OCI-LY7 (cell line): ENCODE results near the gene NCAM1.

Experiments used
- EZH2phosphoT487 ChIP-seq: fragments of 200-600 bp; sonication (generic); IDR thresholded peaks from 2 replicates; pipeline ENCODE4 v1.6.1; 2018; ENCODE audit warnings: low read depth, borderline replicate concordance, mild to moderate bottlenecking, mixed run types, antibody characterized with exemption, low read length, moderate library complexity, mixed read lengths
- TF ChIP-seq, protein P1 (sequence below): fragments of 200-600 bp; sonication (generic); conservative IDR thresholded peaks from 2 replicates; pipeline ENCODE4 v1.5.1; 2014; ENCODE audit warnings: mild to moderate bottlenecking, antibody characterized with exemption, low read length, moderate library complexity, mixed read lengths

DNA sequence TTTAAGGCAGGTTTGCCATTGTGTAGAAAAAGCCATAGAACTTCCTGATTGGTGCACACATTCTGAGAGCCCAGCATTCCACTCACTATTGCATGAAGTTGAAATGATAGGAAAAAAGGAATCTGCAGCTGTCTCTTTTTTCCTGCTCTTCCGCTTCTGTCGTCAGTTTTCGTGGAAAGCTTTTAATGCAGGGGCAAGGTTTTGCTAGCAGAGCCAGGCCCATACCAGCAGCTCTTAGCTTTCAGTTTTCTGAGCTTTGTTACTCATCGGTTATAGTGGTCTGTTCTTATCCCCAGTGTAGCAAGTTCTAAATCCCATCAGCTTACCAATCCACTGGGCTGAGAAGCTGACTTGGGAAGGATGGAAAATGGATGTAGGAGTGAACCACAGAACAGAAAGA is 190.3 kb downstream of the NCAM1 start:
- TF ChIP-seq, protein P1, sequence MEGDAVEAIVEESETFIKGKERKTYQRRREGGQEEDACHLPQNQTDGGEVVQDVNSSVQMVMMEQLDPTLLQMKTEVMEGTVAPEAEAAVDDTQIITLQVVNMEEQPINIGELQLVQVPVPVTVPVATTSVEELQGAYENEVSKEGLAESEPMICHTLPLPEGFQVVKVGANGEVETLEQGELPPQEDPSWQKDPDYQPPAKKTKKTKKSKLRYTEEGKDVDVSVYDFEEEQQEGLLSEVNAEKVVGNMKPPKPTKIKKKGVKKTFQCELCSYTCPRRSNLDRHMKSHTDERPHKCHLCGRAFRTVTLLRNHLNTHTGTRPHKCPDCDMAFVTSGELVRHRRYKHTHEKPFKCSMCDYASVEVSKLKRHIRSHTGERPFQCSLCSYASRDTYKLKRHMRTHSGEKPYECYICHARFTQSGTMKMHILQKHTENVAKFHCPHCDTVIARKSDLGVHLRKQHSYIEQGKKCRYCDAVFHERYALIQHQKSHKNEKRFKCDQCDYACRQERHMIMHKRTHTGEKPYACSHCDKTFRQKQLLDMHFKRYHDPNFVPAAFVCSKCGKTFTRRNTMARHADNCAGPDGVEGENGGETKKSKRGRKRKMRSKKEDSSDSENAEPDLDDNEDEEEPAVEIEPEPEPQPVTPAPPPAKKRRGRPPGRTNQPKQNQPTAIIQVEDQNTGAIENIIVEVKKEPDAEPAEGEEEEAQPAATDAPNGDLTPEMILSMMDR = no peak
- TF ChIP-seq EZH2phosphoT487 = no peak
